Measurements from ENCODE around the gene KMT2A.
A peak's percentile ranks its signal among the peaks of the same experiment; 100 is the strongest.

KMT2A gene

DNA sequence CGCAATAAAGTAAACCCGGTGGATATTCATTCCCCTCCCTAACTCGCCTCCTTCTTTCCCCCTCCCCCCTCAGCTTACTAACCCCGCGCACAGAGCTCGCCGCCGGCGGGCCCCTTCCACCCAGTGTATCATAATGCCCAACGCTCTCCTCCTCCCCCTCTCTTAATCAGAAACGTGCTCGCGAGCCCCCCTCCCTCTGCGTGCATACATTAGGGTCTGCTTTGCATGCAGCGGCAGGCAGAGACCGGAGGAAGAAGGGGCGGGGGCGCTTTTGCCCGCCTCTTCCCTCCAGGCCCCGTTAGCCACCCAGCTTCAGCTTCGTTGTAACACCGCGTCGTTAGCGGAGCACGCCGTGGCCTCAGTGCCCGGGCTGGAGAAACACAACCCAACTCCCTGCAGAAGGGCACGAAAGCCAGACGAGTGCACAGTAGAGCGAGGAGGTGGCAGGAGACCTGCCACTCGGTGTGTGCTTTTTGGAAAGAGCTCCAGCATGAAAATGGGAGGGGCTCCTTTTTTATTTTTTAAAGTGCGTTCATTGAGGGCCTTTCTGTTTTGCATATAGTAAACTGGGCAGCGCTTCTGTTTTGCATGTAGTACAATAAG lies 901 bp upstream of the KMT2A start:
- FAIRE-seq (no peak), DNase-seq (ENCODE audit: insufficient read length, low spot score) (peak; percentile 46)
- TF ChIP-seq, protein P1, sequence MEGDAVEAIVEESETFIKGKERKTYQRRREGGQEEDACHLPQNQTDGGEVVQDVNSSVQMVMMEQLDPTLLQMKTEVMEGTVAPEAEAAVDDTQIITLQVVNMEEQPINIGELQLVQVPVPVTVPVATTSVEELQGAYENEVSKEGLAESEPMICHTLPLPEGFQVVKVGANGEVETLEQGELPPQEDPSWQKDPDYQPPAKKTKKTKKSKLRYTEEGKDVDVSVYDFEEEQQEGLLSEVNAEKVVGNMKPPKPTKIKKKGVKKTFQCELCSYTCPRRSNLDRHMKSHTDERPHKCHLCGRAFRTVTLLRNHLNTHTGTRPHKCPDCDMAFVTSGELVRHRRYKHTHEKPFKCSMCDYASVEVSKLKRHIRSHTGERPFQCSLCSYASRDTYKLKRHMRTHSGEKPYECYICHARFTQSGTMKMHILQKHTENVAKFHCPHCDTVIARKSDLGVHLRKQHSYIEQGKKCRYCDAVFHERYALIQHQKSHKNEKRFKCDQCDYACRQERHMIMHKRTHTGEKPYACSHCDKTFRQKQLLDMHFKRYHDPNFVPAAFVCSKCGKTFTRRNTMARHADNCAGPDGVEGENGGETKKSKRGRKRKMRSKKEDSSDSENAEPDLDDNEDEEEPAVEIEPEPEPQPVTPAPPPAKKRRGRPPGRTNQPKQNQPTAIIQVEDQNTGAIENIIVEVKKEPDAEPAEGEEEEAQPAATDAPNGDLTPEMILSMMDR (IDR thresholded peaks at IDR 0.05; ENCODE audit: insufficient read depth, missing control alignments) = no peak

DNA sequence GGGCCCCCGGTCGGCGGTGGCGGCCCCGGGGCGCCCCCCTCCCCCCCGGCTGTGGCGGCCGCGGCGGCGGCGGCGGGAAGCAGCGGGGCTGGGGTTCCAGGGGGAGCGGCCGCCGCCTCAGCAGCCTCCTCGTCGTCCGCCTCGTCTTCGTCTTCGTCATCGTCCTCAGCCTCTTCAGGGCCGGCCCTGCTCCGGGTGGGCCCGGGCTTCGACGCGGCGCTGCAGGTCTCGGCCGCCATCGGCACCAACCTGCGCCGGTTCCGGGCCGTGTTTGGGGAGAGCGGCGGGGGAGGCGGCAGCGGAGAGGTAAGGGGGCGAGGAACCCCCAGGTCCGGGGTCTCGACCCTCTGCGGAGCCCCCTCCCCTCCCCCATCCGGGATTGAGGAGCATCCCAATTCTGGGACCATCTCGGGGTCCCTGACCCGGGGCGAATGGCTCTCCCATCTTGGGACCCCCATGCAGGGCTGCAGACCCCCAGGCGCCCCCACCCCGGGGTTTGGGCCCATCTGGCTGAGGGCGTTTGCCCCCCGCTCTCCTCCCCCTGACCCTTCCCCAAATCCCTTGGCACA lies 431 bp downstream of the KMT2A start:
- no peak for DNase-seq (ENCODE audit: insufficient read length, low spot score)

DNA sequence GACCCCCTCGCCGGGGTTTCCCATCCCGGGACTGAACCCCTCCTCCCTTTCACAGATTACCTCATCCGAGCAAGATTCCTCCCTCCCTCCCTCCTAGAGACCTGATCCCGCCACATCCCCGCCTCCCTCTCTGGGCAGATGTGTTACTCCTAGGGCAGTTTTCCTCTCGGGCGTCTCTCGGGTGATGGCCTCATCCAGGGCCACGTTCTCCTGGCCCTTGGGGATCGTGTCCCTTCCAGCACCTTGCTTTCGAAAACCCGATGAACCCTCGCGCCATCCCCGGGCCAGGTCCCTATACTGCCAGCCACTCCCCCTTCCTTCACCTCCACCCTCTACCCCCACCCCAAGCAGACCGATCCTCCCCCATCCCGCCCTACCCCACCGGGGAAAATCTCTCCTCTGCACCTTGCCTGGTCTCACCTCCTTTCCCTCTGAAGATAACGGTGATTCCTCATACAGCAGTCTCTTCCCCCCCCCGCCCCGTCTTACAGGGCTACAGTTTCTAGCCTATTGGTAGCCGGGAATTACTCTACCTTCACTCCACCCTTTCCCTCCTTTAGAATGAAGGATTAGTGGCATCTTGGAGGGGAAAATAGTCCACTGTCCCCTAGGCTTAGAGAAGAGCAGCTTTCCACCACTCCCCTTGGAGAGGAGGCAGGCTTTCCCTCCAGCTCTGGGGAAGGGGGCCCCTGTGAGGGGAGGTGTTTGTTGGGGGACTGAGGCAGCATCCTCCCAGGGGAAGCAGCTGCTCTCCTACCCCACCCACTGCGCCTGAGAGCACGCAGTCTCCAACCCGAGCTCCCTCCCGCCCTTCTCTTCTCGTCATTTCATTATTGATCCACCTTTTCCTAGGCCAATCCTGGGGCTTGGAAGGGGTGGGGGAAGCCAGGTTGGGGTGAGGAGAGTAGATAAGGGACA lies 1.2 kb downstream of the KMT2A start:
- FAIRE-seq (no peak), DNase-seq (ENCODE audit: insufficient read length, low spot score) (no peak)
- TF ChIP-seq, protein P1 (IDR thresholded peaks at IDR 0.05; ENCODE audit: insufficient read depth, missing control alignments) = no peak

More for the DNA sequence above, 431 bp downstream of the KMT2A start:
- FAIRE-seq = no peak
- TF ChIP-seq, protein P1 (IDR thresholded peaks at IDR 0.05; ENCODE audit: insufficient read depth, missing control alignments) = no peak

DNA sequence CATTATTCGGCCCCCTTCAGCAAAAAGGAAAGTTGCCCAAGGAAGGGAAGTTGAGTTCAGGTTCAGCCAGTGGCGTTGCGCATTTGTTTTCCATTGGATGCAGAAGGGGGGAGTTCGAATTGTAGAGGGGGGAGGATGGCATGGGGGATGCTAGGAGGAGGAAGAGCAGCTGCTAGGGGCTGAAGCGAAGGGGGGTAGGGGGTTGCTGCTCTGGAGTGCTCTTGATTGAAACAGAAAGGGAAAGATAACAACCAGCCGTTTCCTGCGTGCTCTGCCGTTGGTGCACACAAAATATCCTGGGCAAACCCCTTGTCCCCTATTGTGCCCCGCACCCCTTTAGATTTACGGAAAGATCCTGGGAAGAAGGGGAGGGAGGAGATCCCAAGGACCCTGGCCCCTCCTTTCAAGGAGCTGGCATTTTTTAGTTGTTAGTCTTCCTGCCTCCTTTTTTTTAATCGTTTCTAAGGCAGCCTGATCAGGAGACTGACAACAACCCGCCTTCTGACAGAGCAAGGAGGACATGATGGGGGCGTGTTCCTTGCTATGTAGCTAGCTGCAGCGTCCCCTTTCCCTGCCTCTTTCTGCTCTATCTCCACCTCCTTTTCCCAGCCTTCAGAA lies 2.1 kb downstream of the KMT2A start:
- TF ChIP-seq, protein P1 (IDR thresholded peaks at IDR 0.05; ENCODE audit: insufficient read depth, missing control alignments) = no peak
- FAIRE-seq (no peak), DNase-seq (ENCODE audit: insufficient read length, low spot score) (no peak)

DNA sequence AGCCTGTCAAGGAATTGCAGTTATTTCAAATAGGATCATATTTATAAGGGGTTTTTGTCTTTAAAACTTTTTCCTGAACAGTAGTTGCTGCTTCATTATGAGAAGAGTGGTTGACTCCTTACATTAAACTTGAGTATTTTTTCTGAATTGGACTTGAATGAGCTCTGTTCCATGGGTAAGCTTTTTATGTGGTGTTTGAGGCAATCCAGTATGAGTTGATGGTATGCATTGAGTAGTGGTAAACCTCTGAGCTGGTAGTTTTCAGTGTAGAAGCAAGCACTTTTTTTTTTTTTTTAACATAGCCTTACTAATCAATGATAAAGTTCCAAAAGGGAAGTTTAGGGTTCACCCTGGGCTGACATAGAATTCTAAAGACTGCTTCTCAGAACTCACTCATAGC lies 3.4 kb downstream of the KMT2A start:
- no peak for DNase-seq (ENCODE audit: insufficient read length, low spot score)
- TF ChIP-seq, protein P1 (IDR thresholded peaks at IDR 0.05; ENCODE audit: insufficient read depth, missing control alignments) = no peak
- no peak for FAIRE-seq

DNA sequence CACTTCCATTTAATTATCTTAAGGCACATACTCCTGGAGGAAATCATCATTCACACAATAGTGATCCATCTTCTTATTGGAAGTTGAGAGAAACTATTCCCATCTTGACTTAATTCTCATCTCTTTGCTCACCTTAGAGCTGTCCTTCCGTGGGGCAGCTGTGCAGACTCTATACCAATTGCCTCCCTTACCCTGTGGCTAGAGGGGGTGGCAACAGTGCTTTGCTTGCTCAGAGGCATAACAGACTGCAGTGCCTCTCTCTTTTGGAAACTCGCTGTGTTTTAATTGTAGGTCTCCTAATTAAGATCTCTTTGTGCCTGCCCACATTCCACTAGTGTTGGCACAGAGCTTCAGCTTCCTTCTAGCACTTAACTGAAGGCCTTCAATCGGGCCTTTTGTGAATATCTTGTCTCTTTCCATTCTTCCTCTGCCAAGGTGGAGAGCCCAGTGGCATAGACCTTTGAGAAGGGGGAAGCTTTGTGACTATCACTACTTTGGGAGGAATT lies 5.5 kb downstream of the KMT2A start:
- FAIRE-seq (no peak), DNase-seq (ENCODE audit: insufficient read length, low spot score) (no peak)
- TF ChIP-seq, protein P1 (IDR thresholded peaks at IDR 0.05; ENCODE audit: insufficient read depth, missing control alignments) = no peak

Data from D721Med (cell line).